Right ventricle myocardium superior (tissue), 1 donor: ENCODE measurements around the gene TEX36. TPM values are rescaled to one million over a fixed set of nuclear protein-coding genes. Genes with fewer than 3 reads are reported as not detected.
"Not testable (repeated sequence)": the region's sequence is repeated elsewhere in the genome, so short reads cannot be mapped to it uniquely, and the experiment has no call there.

ENCODE experiments used
- ATAC-seq: fragments of 200-7000 bp; cut with Tn5 transposase; one replicate; pipeline ENCODE4 v1.9.1; 2020; ENCODE audit warnings: mild to moderate bottlenecking; ENCODE audit not compliant: poor library complexity
- DNase-seq: peaks from one replicate; pipeline ENCODE4 v3.0.0-alpha.2; 2020
- intact Hi-C: fragments of 100-400 bp; cut with DNase I; formaldehyde crosslinking; loops from one replicate; pipeline ENCODE4 v1.11.2; 2022
- long read RNA-seq: library from polyadenylated mRNA; unstranded; transcript quantifications from one replicate; pipeline ENCODE4 v2.0.0, GENCODE V29; 2021
- total RNA-seq: library from RNA; stranded (reverse); fragmentation: NEBNext Ultra II Directional; extraction: Animal tissue kit (Norgen Biotek cat#: 25700); gene quantifications from one replicate; pipeline ENCODE4 v1.2.1, GENCODE V29; 2021
- donor health status: DM: no; HTN: yes; CAD: no; lungs with severe emphysema.

Gene TEX36, protein sequence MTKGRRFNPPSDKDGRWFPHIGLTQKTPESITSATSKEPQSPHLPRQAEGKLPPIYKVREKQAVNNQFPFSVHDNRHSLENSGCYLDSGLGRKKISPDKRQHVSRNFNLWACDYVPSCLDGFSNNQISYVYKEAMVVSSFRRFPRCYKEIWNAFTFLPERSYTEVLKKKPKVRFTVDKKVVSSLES
- not detected for total RNA-seq
- long read RNA-seq: 0 reads

DNA sequence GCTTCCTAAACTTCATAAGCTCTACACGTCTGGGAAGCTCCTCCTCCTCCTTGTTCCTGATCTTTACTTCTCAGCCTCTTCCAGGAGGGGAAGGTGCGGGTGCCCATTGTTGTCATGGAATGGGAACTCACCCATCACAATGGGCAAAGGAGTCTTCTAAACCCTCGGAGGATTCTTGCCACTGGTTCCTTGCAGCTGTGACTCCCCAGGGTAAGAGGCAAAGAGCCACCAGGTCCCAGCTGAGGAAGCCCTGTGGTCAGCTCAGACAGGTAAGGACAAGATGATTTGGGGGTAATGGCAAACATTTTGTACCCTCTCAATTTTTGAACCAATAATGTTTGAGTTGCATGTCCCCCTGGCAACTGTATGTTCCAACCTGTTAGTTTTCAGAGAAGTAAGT lies at the start of gene TEX36:
Gene TEX36 (minus strand): TSS at position 101 of the 400 bp plus-strand sequence. CDS start 174 bp downstream, outside the sequence.
- intact Hi-C loops: no loop called here
- no peak for DNase-seq
- ATAC-seq: no peak

DNA sequence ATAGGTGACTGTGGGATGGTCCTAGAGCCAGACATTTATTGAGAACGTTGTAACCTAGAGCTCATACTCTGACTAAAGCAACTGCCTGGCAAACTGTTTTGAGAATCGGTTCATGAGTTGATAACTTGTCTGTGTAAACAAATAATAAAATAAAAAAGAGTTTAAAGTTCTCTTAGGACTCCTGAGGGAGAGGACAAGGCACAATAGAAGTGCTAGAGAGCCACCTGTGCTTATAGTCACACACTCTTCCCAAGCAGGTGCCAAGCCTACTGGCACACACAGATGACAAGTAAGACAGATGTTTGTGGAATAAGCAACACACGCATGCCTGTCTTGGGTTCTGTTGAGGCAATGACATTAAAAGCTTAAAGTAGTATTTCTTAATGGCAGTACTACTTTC lies 44.5 kb upstream of the TEX36 start:
- DNase-seq: no peak
- intact Hi-C loops: no loop called here
- ATAC-seq: no peak

DNA sequence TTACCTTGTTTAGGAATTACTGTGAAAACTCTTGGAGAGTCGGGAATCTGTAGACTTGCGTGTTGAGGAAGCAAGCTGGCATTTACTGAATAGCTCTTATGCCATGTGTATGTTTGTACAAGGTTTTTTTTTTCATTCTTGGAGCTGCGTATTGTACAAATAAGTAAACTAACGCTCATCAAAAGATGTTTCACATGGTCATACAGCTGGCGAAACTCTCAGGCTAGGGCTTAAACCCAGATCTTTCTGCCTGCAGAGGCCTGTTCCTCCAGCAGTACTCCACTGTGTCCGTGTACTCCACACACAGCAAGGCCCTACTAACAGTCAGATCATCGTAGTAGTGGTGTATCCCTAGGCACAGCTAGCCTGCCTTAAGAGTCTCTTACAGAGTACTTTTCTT lies 44.0 kb upstream of the TEX36 start:
- no peak for ATAC-seq
- DNase-seq: no peak
- intact Hi-C loops: no loop called here

DNA sequence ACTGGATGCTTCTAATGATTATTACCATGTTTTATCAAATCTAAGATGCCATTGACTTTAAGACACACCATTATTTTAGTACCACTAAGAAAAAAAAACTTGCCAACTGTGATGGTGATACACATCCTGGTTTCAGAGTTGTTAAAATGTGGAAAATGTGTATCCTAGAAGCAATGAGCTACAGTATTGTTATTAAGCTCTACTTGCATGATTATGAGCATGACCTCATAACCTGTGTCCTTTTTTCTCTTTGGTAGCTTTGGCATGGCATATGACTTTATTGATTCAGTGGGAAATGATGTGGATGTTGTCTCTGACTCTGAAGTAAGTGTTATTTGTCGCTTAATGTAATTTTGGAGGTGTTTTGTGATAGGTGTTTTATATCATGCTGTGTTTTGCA lies 39.8 kb upstream of the TEX36 start:
- ATAC-seq (no peak), DNase-seq (no peak)
- intact Hi-C loops: no loop called here

DNA sequence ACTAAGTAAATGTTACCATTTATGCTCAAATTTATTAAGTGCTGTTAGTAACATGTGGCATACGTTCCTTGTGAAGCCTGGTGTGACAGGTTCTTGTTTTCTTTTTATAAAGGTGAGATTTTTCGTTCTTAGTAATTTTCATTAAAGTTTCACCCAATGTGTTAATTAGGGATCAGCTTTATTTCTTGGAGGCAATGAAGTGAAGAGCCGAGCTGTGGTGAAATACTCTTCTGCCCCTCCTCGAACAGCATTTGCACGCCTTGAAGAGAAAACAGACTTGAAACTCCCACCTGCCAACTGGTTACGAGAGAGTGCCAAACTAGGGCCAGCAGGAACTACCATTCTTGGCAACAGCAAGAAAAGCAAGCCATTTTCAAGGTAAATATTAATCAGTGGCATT lies 38.1 kb upstream of the TEX36 start:
- intact Hi-C loops: no loop called here
- DNase-seq (no peak), ATAC-seq (no peak)

DNA sequence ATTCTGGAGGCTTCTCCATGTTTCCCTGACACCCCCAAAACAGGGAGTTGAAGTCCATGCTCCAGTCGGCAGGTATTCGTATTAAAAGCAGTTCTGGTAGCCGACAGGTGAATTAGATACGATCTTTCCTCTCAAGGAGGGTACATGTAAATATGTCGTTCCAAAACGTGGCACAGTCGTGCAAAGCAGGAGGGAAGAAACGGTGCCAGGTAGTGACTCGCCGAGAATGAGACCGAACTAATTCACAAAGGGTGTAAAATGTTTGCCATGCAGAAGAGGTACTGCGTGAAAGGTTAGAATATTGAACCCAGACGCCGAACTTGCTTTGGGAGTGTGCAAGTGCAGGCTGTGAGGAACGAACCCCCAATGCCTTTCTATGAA lies 37.0 kb upstream of the TEX36 start:
- no peak for ATAC-seq
- intact Hi-C loops: no loop called here

DNA sequence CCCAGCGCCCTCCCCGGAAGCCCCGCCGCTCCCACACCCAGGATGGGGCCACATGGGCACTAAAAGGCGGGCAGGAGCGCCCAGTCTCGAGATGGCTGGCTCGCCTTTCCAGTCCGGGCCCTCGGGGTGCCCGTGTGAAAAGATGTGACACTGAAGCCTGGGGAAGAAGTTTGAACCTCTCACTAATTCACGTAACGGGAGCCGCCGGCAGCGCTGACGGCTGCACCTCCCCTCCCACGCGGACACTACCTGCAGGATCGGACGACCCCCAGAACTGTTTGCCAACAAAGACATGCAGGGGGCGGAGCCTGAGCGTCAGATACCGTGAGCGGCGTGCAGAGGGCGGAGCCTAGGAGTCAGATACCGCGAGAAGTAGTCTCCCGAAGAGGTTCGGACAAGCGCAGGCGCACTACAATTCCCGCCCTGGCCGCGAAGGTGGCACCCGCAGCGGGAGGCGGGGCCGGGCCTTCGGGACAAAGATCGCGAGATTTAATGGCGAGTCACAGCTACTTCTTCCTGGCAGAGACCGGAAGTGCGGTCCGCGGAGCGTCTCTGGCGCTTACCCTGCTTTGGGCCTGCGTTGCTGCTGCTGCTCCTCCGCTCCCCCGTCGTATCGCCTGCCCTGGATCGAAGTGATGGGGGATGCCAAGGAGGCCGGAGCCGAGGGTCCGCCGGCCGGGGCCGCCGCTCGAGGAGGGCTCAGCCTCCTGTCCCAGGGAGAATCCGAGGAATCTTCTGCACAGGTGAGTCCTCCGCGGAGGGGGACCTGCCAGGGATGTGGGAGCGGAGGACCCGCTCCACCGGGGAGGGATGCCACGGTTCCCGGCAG lies 36.4 kb upstream of the TEX36 start, which contains the start of gene EDRF1:
Gene EDRF1 (plus strand): TSS at position 537 of the 829 bp plus-strand sequence. CDS start 99 bp downstream, at position 636.
- intact Hi-C loops: no loop called here

More for the DNA sequence above, 37.0 kb upstream of the TEX36 start:
- no peak for DNase-seq

DNA sequence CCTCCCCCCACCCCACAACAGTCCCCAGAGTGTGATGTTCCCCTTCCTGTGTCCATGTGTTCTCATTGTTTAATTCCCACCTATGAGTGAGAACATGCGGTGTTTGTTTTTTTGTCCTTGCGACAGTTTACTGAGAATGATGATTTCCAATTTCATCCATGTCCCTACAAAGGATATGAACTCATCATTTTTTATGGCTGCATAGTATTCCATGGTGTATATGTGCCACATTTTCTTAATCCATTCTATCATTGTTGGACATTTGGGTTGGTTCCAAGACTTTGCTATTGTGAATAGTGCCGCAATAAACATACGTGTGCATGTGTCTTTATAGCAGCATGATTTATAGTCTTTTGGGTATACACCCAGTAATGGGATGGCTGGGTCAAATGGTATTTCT lies 31.8 kb upstream of the TEX36 start:
- ATAC-seq, intact Hi-C loops, DNase-seq: not testable (repeated sequence)

More for the DNA sequence above, 36.4 kb upstream of the TEX36 start, which contains the start of gene EDRF1:
- peak; percentile 99 for DNase-seq
- peak; percentile 100 for ATAC-seq

DNA sequence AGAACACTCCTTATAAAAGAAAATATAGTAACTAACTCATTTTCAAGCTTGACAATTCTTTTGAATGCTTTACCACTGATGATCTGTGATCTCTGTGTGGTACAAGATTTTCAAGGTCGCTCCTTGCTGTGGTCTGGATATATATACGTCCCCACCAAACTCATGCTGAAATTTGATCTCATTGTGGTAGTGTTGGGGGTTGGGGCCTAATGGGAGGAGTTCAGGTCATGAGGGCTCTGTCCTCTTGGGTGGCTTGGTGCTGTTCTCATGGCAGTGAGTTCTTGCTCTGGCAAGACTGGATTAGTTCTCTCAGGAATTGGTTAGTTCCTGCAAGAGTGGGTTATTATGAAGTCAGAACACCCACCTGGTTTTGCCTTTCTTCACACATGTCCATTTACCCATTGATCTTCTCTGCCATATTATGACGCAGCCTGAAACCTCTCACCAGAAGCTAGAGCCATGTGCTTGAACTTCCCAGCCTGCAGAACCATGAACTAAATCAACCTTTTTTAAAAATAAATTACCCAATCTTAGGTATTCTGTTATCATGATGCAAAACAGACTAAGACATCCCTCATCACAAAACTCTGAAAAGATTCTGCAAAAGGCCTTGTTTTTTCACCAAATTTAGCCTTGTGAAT lies 28.3 kb upstream of the TEX36 start:
- DNase-seq: no peak
- ATAC-seq: no peak
- intact Hi-C loops: no loop called here

DNA sequence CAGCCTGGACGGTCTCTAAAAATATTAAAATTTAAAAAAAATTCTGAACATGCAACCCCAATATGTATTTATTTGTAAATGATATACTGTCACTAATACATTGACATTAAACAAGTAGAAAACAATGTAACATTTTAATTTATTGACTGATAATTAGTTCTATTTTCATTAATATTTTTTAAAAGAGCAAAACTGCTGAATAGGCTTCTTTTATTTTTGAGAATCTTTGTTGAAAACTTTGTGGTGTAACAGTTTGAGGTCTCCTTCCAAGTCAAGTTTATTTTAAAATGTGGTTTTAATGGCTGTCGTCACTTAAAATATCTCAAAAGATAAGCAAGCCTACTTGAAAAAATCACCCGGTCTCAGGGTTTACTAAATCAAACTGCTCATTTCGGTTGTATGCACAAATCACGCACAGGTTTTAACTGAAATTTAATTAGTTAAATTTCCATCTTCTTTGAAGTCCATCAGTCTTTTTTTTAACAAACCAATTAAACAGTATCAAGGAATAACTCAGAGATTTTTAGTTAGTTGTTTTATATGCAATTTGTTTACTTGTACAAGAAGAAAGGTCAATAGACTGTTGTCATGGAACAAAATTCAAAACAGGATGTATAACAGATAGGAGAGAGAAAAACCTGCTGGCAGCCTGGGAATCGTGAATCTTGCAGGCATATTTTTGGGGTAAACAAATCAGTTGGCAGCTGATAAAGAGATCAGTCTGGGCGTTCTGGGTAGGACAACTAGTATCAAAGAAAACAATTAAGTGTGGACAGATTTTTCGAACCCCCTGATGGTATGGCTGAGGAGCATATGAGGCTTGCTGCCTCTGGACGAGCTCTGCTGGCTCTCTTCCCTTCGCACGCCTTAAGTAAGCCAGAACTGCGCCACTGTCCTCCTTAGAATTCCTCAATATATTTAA lies 26.9 kb upstream of the TEX36 start:
- DNase-seq (no peak), ATAC-seq (peak; percentile 43)
- intact Hi-C loops: no loop called here

DNA sequence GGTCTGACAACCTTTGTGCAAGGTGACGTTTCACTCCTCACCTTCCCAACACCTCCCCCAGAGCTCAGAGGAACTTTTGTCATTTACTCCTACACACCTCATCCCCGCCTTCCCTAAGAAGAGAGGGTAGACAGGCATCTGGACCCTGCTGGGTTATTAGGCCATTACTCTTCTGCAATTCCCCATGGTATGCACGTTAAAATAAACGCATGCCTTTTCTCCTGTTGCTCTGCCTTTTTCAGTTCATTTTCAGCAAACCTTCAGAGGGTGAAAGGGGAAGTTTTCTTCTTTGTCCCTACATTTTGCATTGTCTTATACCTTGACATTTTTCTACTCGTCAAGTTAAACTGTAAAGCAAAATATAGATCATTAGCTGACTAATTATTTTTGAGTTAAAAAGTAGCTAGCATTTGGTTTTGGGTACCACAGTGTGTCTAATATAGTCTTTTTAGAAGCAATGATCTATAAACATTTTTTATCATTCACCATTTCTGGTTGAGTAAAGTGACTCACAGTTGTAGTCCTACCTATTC lies 26.1 kb upstream of the TEX36 start:
- DNase-seq: no peak
- no peak for ATAC-seq
- intact Hi-C loops: no loop called here

DNA sequence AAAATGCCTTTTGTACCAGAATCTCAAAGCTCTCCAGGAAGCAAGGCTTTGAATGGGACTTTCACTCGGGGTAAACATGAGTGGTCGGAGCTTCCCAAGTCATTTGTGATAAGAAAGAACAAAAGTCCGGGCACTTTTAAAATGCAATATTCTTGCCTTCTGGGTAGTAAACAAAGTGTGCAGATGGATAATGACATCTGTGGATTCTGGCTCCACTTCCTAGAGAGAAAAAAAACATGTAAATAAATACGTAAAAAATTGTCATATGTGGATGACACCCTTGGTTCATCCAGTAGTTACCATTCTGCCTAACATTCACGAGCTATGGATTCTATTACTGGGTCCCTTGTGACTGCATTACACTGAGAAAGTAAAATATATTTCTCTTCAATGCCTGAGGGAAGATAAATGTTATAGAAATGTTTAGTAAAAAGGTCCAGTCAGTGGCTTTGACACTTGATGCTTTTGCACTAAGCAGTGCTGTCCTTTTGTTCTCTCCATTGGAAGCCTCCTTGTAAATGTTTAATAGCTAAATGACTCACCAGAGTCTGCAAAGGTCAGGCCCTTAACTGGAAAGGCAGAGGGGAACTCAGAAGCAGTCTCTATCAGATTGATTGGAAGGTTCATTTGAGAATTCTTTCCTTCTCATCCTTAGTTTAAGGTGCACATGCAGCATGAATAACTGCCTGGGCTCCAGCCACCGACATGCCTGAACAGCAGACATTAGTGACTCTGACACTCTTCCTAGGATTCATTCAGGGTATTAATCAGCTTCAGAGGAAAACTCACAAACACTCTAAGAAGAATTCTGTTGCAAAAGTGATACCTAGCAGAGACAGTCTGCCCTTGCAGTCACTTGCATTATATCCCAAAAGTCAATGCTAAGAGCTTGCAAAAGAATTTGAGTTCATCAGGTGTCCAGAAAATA lies 24.8 kb upstream of the TEX36 start:
- no peak for DNase-seq
- no peak for ATAC-seq
- intact Hi-C loops: no loop called here

DNA sequence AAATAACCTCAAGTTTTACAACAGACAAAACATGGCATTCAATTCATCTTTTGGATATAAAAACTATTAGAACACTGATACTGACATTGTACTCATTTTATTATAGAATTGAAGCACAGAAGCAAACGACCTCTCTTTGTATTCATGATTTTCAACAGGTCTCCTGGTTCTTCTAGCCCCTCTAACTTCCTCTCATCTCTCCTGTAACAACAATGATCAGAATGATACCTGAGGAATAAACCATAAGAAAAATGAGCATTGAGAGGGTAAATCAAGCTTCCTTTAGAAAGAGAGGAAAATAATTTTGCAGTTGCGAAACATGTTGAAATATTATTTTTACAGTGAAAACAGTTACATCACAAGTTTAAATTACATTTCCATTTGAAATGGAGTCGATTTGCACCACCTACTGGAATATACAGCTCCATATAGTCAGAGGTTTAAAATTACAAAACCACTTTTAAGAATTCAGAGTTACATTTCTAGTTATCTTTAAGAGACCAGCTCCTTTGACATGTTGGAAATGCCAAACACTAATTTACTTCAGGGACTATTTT lies 17.5 kb upstream of the TEX36 start:
- ATAC-seq: no peak
- DNase-seq: no peak
- intact Hi-C loops: no loop called here

DNA sequence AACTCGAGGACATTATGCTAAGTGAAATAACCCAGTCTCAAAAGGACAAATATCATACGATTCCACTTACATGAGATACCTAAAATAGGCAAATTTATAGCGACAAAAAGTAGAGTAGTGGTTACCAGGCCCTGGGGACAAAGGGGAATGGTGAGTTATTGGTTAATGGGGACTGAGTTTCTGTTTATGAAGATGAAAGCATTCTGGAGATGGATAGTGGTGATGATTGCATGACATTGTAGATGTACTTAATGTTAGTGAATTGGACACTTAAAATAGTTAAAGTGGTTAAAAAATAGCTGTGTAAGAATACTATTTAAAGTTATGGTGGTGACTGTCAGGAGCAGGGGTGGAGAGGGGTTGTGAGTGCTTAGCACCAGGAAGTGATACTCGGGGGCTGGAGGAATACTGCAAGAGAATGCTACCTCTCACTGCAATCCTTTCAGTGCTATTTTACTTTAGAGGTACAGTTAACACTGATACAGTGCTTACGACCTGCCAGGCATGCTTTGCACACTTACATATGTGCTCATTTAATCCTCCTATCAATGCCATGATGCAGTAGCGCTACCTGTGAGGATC lies 16.7 kb upstream of the TEX36 start:
- ATAC-seq (no peak), DNase-seq (no peak)
- intact Hi-C loops: no loop called here

DNA sequence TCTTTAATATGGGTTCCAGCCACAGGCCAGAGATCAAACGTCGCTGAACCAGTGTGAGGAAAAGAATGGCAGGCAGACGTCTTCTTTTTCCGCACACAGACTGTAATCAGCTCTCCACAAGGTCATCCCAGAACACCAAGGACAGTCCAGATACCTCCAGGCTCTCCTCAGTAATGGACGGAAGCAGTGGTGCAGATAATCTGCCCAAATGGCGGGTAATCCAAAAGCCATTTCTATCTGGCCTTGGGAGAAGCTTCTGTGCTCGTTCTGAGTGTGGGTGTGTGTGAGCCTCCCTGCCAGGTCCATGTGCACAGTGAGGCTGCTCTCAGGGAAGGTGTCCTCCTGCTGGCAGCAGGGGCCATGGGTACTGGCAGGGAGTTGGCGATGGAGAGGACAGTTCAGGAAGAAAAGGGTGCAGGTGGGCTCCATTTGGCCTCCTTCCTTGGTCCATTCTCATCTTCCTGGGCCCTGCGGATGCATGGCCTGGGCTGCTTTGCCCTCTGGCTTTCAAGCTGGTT lies 15.6 kb upstream of the TEX36 start:
- intact Hi-C loops: no loop called here
- no peak for ATAC-seq
- no peak for DNase-seq

DNA sequence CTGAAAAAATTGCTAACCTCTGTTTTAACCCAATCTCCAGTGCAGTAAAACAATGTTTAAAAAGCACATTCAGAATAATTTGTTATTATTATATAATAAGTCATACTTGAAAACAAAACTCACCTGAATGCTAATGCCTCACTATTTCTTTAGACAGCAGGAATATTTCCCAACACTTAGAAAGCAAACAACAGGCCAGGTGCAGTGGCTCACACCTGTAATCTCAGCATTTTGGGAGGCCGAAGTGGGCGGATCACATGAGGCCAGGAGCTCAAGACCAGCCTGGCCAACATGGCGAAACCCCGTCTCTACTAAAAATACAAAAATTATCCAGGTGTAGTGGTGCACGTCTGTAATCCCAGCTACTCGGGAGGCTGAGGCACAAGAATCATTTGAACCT lies 13.9 kb upstream of the TEX36 start:
- ATAC-seq, intact Hi-C loops, DNase-seq: not testable (repeated sequence)

DNA sequence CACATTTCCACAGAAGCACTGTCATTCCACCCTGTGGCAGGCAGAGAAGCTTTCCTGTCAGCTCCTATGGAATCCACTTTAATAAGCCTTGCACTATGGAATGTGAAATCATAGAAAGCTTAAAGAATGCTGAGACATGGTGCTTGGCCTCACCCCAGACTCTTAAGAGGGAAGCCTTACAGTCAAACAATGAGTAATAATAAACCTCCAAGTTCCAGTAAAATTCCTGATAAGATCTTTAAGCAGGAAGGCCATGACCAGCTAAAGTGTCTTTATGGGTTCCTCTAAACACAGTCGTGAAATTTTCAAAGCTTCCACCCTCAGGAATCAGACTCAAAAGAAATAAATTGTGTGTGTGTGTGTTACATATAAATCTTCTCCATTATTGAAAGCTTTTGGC lies 11.9 kb upstream of the TEX36 start:
- DNase-seq: no peak
- ATAC-seq: no peak
- intact Hi-C loops: no loop called here
